ENCODE results near the gene SPACDR. TPM values are rescaled to one million over a fixed set of nuclear protein-coding genes. Genes with fewer than 3 reads are reported as not detected.

SPACDR gene
- total and polyA plus RNA-seq, 9 of the 15 experiments (the other 6 are each of a cell fraction or from before 2014, with no cell fraction given), result 0.07 to 0.55 (median 0.14) TPM; not detected in 1

DNA sequence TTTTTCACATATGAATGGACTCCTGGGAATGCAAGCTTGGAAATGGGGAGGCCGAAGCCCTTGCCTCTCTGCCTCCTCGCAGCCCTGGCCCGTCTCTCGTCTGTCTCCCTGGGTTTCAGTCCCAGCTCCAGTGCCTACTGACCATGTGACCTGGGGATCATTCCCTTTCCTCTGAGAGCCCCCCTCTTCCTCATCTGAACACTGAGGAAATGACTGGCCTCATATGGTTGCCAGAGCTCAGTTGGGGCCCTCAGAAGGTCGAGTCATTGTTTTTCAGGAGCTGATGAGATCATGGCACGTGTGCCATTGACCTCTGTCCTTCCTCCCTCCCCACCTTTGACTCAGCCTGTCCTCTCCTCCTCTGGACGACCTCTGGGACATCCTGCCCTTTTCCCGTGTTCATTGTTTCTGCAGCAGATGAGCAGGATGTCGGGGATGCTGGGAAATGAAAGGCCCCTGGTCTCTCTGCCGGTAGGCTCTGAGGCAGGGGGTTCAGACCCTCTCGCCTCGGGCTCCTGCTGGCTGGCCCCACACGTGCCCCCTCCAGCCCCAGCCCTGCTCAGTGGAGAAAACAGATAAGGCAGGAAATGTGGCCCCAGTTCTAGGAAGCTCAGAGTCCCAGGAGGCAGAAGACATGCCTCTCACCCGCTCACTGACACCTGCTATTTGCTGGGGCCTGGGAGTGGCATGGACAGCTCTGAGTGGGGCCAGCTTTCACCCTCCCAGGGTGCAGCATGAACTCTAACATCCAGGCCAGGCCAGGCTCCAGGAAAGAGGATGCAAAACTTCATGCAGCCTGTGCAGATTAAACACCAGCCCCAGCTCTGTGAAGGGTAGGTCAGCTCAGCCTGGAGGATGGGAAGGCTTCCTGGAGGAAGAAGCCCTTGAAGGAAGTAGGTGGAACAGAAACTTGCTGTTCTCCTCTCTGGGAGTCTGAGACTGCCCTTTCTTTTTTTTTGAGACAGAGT, 19.5 kb downstream of the SPACDR start (continued):
- TF ChIP-seq, protein P1, sequence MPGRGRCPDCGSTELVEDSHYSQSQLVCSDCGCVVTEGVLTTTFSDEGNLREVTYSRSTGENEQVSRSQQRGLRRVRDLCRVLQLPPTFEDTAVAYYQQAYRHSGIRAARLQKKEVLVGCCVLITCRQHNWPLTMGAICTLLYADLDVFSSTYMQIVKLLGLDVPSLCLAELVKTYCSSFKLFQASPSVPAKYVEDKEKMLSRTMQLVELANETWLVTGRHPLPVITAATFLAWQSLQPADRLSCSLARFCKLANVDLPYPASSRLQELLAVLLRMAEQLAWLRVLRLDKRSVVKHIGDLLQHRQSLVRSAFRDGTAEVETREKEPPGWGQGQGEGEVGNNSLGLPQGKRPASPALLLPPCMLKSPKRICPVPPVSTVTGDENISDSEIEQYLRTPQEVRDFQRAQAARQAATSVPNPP (IDR thresholded peaks at IDR 0.05; ENCODE audit: borderline replicate concordance, insufficient read depth, insufficient read length), result no peak
- TF ChIP-seq TEAD4 (IDR thresholded peaks at IDR 0.05; ENCODE audit: low read length) (peak; percentile 24; the same call in 1 of the 2 replicates), TEAD4 (CRISPR knock-in tag; IDR thresholded peaks at IDR 0.05; ENCODE audit: borderline replicate concordance) (no peak), SMC3 (conservative IDR thresholded peaks at IDR 0.05; ENCODE audit: insufficient read depth, low read depth, low read length) (0 out of 2 replicates have a peak, but pooled peaks have one; percentile 7), KLF16 (IDR thresholded peaks at IDR 0.05) (no peak), SLC30A9 (CRISPR knock-in tag; IDR thresholded peaks at IDR 0.05) (no peak), ZNF79 (CRISPR knock-in tag; IDR thresholded peaks at IDR 0.05; ENCODE audit: low read depth) (no peak)
- TF ChIP-seq, protein P2, sequence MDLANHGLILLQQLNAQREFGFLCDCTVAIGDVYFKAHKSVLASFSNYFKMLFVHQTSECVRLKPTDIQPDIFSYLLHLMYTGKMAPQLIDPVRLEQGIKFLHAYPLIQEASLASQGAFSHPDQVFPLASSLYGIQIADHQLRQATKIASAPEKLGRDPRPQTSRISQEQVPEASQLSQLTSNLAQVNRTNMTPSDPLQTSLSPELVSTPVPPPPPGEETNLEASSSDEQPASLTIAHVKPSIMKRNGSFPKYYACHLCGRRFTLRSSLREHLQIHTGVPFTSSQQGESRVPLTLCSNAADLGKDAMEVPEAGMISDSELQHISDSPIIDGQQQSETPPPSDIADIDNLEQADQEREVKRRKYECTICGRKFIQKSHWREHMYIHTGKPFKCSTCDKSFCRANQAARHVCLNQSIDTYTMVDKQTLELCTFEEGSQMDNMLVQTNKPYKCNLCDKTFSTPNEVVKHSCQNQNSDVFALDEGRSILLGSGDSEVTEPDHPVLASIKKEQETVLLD (IDR thresholded peaks at IDR 0.05), result peak; percentile 82
- TF ChIP-seq, protein P3, sequence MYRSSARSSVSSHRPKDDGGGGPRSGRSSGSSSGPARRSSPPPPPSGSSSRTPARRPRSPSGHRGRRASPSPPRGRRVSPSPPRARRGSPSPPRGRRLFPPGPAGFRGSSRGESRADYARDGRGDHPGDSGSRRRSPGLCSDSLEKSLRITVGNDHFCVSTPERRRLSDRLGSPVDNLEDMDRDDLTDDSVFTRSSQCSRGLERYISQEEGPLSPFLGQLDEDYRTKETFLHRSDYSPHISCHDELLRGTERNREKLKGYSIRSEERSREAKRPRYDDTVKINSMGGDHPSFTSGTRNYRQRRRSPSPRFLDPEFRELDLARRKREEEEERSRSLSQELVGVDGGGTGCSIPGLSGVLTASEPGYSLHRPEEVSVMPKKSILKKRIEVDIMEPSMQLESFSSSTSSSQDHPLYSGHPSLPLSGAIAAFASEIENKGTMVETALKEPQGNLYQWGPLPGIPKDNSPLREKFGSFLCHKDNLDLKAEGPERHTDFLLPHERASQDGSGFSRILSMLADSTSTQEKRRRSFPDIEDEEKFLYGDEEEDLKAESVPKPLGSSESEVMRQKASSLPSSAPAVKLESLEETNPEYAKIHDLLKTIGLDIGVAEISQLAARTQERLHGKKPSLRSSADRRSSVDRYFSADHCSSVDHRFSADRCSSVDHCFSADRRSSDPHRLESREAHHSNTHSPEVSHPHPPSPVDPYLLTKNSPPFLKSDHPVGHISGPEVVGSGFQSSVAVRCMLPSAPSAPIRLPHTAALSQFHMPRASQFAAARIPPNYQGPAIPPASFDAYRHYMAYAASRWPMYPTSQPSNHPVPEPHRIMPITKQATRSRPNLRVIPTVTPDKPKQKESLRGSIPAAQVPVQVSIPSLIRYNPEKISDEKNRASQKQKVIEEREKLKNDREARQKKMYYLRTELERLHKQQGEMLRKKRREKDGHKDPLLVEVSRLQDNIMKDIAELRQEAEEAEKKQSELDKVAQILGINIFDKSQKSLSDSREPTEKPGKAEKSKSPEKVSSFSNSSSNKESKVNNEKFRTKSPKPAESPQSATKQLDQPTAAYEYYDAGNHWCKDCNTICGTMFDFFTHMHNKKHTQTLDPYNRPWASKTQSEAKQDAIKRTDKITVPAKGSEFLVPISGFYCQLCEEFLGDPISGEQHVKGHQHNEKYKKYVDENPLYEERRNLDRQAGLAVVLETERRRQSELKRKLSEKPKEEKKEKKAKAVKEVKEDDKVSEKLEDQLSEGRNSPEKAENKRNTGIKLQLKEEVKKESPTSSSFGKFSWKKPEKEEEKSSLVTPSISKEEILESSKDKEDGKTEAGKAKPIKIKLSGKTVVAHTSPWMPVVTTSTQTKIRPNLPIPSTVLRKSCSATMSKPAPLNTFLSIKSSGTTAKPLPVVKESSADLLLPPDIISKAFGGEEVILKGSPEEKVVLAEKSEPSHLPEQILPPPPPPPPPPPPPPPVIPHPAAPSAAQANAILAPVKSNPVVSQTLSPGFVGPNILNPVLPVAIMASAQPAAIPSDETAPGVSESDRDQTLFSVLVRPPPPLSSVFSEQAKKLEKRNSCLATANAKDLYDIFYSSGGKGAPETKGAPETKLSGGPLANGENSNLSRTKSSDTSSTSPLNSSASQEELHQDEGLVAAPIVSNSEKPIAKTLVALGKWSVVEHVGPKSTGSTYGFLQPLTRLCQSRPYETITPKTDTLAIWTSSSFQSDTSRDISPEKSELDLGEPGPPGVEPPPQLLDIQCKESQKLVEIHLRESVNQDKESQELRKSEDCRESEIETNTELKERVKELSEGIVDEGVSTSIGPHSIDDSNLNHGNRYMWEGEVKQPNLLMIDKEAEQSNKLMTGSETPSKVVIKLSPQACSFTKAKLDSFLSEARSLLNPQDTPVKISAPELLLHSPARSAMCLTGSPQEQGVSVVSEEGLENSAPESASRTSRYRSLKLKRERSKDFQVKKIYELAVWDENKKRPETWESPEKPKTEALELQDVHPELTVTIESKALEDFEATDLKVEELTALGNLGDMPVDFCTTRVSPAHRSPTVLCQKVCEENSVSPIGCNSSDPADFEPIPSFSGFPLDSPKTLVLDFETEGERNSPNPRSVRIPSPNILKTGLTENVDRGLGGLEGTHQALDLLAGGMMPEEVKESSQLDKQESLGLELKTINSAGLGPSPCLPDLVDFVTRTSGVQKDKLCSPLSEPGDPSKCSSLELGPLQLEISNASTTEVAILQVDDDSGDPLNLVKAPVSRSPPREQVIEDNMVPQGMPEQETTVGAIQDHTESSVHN (IDR thresholded peaks at IDR 0.05; ENCODE audit: borderline replicate concordance in 1 of 2, low read depth in 1 of 2), result peak in 1 of 2 experiments; percentile 91; a peak in 2 of 4 replicates
- TF ChIP-seq, protein P4, sequence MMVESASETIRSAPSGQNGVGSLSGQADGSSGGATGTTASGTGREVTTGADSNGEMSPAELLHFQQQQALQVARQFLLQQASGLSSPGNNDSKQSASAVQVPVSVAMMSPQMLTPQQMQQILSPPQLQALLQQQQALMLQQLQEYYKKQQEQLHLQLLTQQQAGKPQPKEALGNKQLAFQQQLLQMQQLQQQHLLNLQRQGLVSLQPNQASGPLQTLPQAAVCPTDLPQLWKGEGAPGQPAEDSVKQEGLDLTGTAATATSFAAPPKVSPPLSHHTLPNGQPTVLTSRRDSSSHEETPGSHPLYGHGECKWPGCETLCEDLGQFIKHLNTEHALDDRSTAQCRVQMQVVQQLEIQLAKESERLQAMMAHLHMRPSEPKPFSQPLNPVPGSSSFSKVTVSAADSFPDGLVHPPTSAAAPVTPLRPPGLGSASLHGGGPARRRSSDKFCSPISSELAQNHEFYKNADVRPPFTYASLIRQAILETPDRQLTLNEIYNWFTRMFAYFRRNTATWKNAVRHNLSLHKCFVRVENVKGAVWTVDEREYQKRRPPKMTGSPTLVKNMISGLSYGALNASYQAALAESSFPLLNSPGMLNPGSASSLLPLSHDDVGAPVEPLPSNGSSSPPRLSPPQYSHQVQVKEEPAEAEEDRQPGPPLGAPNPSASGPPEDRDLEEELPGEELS (CRISPR knock-in tag; IDR thresholded peaks at IDR 0.05; ENCODE audit: borderline replicate concordance), result peak; percentile 61; the same call in 1 of the 2 replicates

Measured in K562 (cell line).